ENCODE data around the gene LAMP5. TPM values are rescaled to one million over a fixed set of nuclear protein-coding genes. Genes with fewer than 3 reads are reported as not detected.

The LAMP5 gene
- not detected for total RNA-seq (ENCODE audit: unreplicated experiment)
- long read RNA-seq = 0 reads

- Mint-ChIP-seq H3K27me3 (ENCODE audit: unreplicated experiment) (peaks cover 23% of the 10 kb centered on the region), H3K36me3 (ENCODE audit: unreplicated experiment) (no peaks in the 10 kb centered on the region), H3K4me1 (ENCODE audit: low read depth, unreplicated experiment) (peaks cover 5% of the 10 kb centered on the region), H3K4me3 (ENCODE audit: unreplicated experiment) (peak within 1 kb of the TSS; percentile 81), H3K27ac (ENCODE audit: unreplicated experiment) (no peak within 1 kb of the TSS), H3K9me3 (ENCODE audit: unreplicated experiment) (peaks cover 3% of the 10 kb centered on the region)
- DNase-seq = peak; percentile 59
- TF ChIP-seq, protein P1, sequence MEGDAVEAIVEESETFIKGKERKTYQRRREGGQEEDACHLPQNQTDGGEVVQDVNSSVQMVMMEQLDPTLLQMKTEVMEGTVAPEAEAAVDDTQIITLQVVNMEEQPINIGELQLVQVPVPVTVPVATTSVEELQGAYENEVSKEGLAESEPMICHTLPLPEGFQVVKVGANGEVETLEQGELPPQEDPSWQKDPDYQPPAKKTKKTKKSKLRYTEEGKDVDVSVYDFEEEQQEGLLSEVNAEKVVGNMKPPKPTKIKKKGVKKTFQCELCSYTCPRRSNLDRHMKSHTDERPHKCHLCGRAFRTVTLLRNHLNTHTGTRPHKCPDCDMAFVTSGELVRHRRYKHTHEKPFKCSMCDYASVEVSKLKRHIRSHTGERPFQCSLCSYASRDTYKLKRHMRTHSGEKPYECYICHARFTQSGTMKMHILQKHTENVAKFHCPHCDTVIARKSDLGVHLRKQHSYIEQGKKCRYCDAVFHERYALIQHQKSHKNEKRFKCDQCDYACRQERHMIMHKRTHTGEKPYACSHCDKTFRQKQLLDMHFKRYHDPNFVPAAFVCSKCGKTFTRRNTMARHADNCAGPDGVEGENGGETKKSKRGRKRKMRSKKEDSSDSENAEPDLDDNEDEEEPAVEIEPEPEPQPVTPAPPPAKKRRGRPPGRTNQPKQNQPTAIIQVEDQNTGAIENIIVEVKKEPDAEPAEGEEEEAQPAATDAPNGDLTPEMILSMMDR (IDR thresholded peaks at IDR 0.05; ENCODE audit: partially characterized antibody, unreplicated experiment) = no peak
Observed at GRCh38 chr20:9514461-9515213, at the start of gene LAMP5. TSS of gene LAMP5 (plus strand) at chr20:9514590. CDS start at chr20:9514853, 263 bp downstream.

DNA sequence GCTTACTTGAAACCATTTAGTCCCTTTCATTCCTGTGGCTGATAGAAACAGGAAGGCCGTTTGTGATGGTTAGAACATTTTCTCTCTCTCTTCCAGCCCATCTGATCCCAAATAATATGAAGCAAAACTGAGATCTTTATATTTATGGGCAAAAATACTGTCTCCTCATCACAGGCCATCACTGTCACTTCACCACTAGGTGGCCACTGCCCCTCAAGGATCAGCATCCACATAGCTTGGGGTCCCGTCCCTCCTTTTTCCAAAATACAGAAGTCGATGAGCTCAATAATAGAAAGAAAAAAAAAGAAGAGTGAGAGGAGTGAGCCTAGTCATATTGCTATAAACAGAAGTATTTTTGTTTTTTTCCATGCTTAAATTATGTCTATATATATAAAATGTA is 46.4 kb upstream of the LAMP5 start:
- no peak overlapping the region for H3K27ac Mint-ChIP-seq (ENCODE audit: unreplicated experiment)
- no peaks in the 10 kb centered on the region for H3K4me1 Mint-ChIP-seq (ENCODE audit: low read depth, unreplicated experiment)
- TF ChIP-seq, protein P1 (IDR thresholded peaks at IDR 0.05; ENCODE audit: partially characterized antibody, unreplicated experiment) = peak; percentile 82
- no peaks in the 10 kb centered on the region for H3K27me3 Mint-ChIP-seq (ENCODE audit: unreplicated experiment)
- no peaks in the 10 kb centered on the region for H3K36me3 Mint-ChIP-seq (ENCODE audit: unreplicated experiment)
- peaks cover 2% of the 10 kb centered on the region for H3K9me3 Mint-ChIP-seq (ENCODE audit: unreplicated experiment)
- peak; percentile 19 for DNase-seq
- H3K4me3 Mint-ChIP-seq (ENCODE audit: unreplicated experiment) = no peak overlapping the region

DNA sequence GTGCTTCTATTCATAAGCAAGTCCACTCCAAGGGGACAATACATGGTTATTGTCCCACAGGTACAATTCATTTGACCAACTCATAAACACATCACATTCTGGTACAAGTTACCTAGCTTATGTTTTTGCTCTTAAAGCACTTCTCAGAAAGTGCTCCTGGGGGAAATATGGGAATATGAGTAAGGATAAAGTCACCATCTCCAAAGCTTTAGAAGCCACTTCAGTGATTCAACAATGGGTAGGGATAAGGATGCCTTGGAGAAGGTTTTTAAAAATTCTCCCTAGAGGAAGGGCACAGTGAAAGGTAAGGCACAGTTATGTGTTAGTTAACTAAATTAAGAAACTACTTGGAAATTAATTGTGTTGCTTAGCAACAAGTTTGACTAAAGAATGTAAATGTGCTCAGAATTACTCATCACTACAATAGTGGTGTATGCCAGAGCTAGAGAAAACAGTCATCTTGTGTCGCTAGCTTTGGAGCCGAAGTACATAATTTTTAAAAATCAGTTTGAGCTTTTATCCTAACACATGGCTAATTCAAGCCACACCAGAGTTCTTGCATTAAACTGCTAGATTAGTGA is 39.5 kb upstream of the LAMP5 start:
- H3K36me3 Mint-ChIP-seq (ENCODE audit: unreplicated experiment) = no peaks in the 10 kb centered on the region
- peaks cover 2% of the 10 kb centered on the region for H3K9me3 Mint-ChIP-seq (ENCODE audit: unreplicated experiment)
- no peaks in the 10 kb centered on the region for H3K4me1 Mint-ChIP-seq (ENCODE audit: low read depth, unreplicated experiment)
- H3K27me3 Mint-ChIP-seq (ENCODE audit: unreplicated experiment) = no peaks in the 10 kb centered on the region
- no peak for DNase-seq
- no peak overlapping the region for H3K27ac Mint-ChIP-seq (ENCODE audit: unreplicated experiment)
- TF ChIP-seq, protein P1 (IDR thresholded peaks at IDR 0.05; ENCODE audit: partially characterized antibody, unreplicated experiment) = no peak
- no peak overlapping the region for H3K4me3 Mint-ChIP-seq (ENCODE audit: unreplicated experiment)

- peaks cover 2% of the 10 kb centered on the region for H3K9me3 Mint-ChIP-seq (ENCODE audit: unreplicated experiment)
- no peaks in the 10 kb centered on the region for H3K4me1 Mint-ChIP-seq (ENCODE audit: low read depth, unreplicated experiment)
- H3K27me3 Mint-ChIP-seq (ENCODE audit: unreplicated experiment) = no peaks in the 10 kb centered on the region
- no peak for DNase-seq
- H3K36me3 Mint-ChIP-seq (ENCODE audit: unreplicated experiment) = no peaks in the 10 kb centered on the region
- no peak overlapping the region for H3K27ac Mint-ChIP-seq (ENCODE audit: unreplicated experiment)
- no peak overlapping the region for H3K4me3 Mint-ChIP-seq (ENCODE audit: unreplicated experiment)
- TF ChIP-seq, protein P1 (IDR thresholded peaks at IDR 0.05; ENCODE audit: partially characterized antibody, unreplicated experiment) = no peak
Observed at GRCh38 chr20:9475456-9475855, 38.9 kb upstream of the LAMP5 start.

DNA sequence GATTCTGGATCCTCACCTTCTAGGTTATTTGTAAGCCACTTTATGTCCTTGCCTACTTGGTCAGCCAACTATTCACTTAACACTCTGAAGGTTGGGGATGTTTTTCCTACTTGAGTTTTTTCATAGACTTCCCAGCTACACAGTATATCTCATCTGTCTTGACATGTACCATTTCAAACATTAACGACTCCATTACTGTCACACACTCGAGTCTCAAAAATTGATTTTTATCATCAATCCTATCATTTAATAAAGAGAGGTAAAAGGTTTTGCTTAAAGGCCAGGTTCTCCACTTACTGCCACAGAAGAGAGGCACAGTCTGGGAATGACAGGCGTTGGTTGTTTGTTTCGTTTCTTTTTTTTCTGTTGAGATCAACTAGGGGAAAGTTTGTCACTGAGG is 38.2 kb upstream of the LAMP5 start:
- H3K27ac Mint-ChIP-seq (ENCODE audit: unreplicated experiment) = no peak overlapping the region
- H3K36me3 Mint-ChIP-seq (ENCODE audit: unreplicated experiment) = no peaks in the 10 kb centered on the region
- H3K4me3 Mint-ChIP-seq (ENCODE audit: unreplicated experiment) = no peak overlapping the region
- no peaks in the 10 kb centered on the region for H3K27me3 Mint-ChIP-seq (ENCODE audit: unreplicated experiment)
- no peaks in the 10 kb centered on the region for H3K4me1 Mint-ChIP-seq (ENCODE audit: low read depth, unreplicated experiment)
- peaks cover 2% of the 10 kb centered on the region for H3K9me3 Mint-ChIP-seq (ENCODE audit: unreplicated experiment)
- no peak for DNase-seq
- TF ChIP-seq, protein P1 (IDR thresholded peaks at IDR 0.05; ENCODE audit: partially characterized antibody, unreplicated experiment) = no peak
